Measurements from ENCODE around the gene ZNF679.
"Not testable (repeated sequence)": the region's sequence is repeated elsewhere in the genome, so short reads cannot be mapped to it uniquely, and the experiment has no call there.

The ZNF679 gene

GRCh38 chr7:64228174-64228573, at the start of gene ZNF679:
Gene ZNF679, plus strand, starts transcription at chr7:64228474. Its CDS starts 20,644 bp downstream, at chr7:64249118.
- H3K27ac ChIP-seq (ENCODE audit: low read depth, low read length); H3K36me3 ChIP-seq (ENCODE audit: control insufficient read depth, insufficient read depth, low read length); H3K4me1 ChIP-seq (ENCODE audit: control insufficient read depth, insufficient read depth, low read length); H3K9ac ChIP-seq (ENCODE audit: low read length); H3K4me3 ChIP-seq (ENCODE audit: low read length); H3K27me3 ChIP-seq (ENCODE audit: control insufficient read depth, insufficient read depth, low read length): not testable (repeated sequence)

GRCh38 chr7:64180989-64181388, 47.3 kb upstream of the ZNF679 start:
- Histone ChIP-seq H3K9ac (ENCODE audit: low read length) (no peak overlapping the region), H3K27ac (ENCODE audit: low read depth, low read length) (no peak overlapping the region), H3K36me3 (ENCODE audit: control insufficient read depth, insufficient read depth, low read length) (no peaks in the 10 kb centered on the region), H3K27me3 (ENCODE audit: control insufficient read depth, insufficient read depth, low read length) (no peaks in the 10 kb centered on the region), H3K4me3 (ENCODE audit: low read length) (no peak overlapping the region), H3K4me1 (ENCODE audit: control insufficient read depth, insufficient read depth, low read length) (no peaks in the 10 kb centered on the region)

- Histone ChIP-seq H3K27ac (ENCODE audit: low read depth, low read length) (no peak overlapping the region), H3K36me3 (ENCODE audit: control insufficient read depth, insufficient read depth, low read length) (no peaks in the 10 kb centered on the region), H3K4me3 (ENCODE audit: low read length) (no peak overlapping the region), H3K27me3 (ENCODE audit: control insufficient read depth, insufficient read depth, low read length) (no peaks in the 10 kb centered on the region), H3K4me1 (ENCODE audit: control insufficient read depth, insufficient read depth, low read length) (no peaks in the 10 kb centered on the region), H3K9ac (ENCODE audit: low read length) (no peak overlapping the region)
Measured at GRCh38 chr7:64181586-64181985, 46.7 kb upstream of the ZNF679 start.

GRCh38 chr7:64182036-64182790, 46.1 kb upstream of the ZNF679 start:
- H3K4me3 ChIP-seq (ENCODE audit: low read length): no peak overlapping the region
- H3K27me3 ChIP-seq (ENCODE audit: control insufficient read depth, insufficient read depth, low read length): no peaks in the 10 kb centered on the region

GRCh38 chr7:64183126-64183742, 45.0 kb upstream of the ZNF679 start:
- H3K27me3 ChIP-seq (ENCODE audit: control insufficient read depth, insufficient read depth, low read length): no peaks in the 10 kb centered on the region
- H3K27ac ChIP-seq (ENCODE audit: low read depth, low read length): no peak overlapping the region
- no peaks in the 10 kb centered on the region for H3K4me1 ChIP-seq (ENCODE audit: control insufficient read depth, insufficient read depth, low read length)

More at GRCh38 chr7:64182036-64182790, 46.1 kb upstream of the ZNF679 start:
- no peaks in the 10 kb centered on the region for H3K4me1 ChIP-seq (ENCODE audit: control insufficient read depth, insufficient read depth, low read length)
- H3K36me3 ChIP-seq (ENCODE audit: control insufficient read depth, insufficient read depth, low read length): no peaks in the 10 kb centered on the region
- no peak overlapping the region for H3K27ac ChIP-seq (ENCODE audit: low read depth, low read length)
- no peak overlapping the region for H3K9ac ChIP-seq (ENCODE audit: low read length)

GRCh38 chr7:64183827-64184372, 44.4 kb upstream of the ZNF679 start:
- H3K4me1 ChIP-seq (ENCODE audit: control insufficient read depth, insufficient read depth, low read length): no peaks in the 10 kb centered on the region
- H3K4me3 ChIP-seq (ENCODE audit: low read length): no peak overlapping the region

More at GRCh38 chr7:64183126-64183742, 45.0 kb upstream of the ZNF679 start:
- Histone ChIP-seq H3K4me3 (ENCODE audit: low read length) (no peak overlapping the region), H3K9ac (ENCODE audit: low read length) (no peak overlapping the region), H3K36me3 (ENCODE audit: control insufficient read depth, insufficient read depth, low read length) (no peaks in the 10 kb centered on the region)

GRCh38 chr7:64184376-64184775, 43.9 kb upstream of the ZNF679 start:
- H3K27ac ChIP-seq (ENCODE audit: low read depth, low read length): no peak overlapping the region
- no peak overlapping the region for H3K9ac ChIP-seq (ENCODE audit: low read length)

More at GRCh38 chr7:64183827-64184372, 44.4 kb upstream of the ZNF679 start:
- Histone ChIP-seq H3K27me3 (ENCODE audit: control insufficient read depth, insufficient read depth, low read length) (no peaks in the 10 kb centered on the region), H3K9ac (ENCODE audit: low read length) (no peak overlapping the region), H3K27ac (ENCODE audit: low read depth, low read length) (no peak overlapping the region), H3K36me3 (ENCODE audit: control insufficient read depth, insufficient read depth, low read length) (no peaks in the 10 kb centered on the region)

GRCh38 chr7:64187408-64187807, 40.9 kb upstream of the ZNF679 start:
- H3K4me1 ChIP-seq (ENCODE audit: control insufficient read depth, insufficient read depth, low read length): no peaks in the 10 kb centered on the region
- no peaks in the 10 kb centered on the region for H3K36me3 ChIP-seq (ENCODE audit: control insufficient read depth, insufficient read depth, low read length)
- H3K9ac ChIP-seq (ENCODE audit: low read length): no peak overlapping the region
- H3K27me3 ChIP-seq (ENCODE audit: control insufficient read depth, insufficient read depth, low read length): no peaks in the 10 kb centered on the region
- no peak overlapping the region for H3K4me3 ChIP-seq (ENCODE audit: low read length)
- H3K27ac ChIP-seq (ENCODE audit: low read depth, low read length): no peak overlapping the region

More at GRCh38 chr7:64184376-64184775, 43.9 kb upstream of the ZNF679 start:
- Histone ChIP-seq H3K27me3 (ENCODE audit: control insufficient read depth, insufficient read depth, low read length) (no peaks in the 10 kb centered on the region), H3K36me3 (ENCODE audit: control insufficient read depth, insufficient read depth, low read length) (no peaks in the 10 kb centered on the region), H3K4me1 (ENCODE audit: control insufficient read depth, insufficient read depth, low read length) (no peaks in the 10 kb centered on the region), H3K4me3 (ENCODE audit: low read length) (no peak overlapping the region)

- Histone ChIP-seq H3K4me1 (ENCODE audit: control insufficient read depth, insufficient read depth, low read length) (no peaks in the 10 kb centered on the region), H3K9ac (ENCODE audit: low read length) (no peak overlapping the region), H3K27me3 (ENCODE audit: control insufficient read depth, insufficient read depth, low read length) (no peaks in the 10 kb centered on the region), H3K4me3 (ENCODE audit: low read length) (no peak overlapping the region), H3K27ac (ENCODE audit: low read depth, low read length) (no peak overlapping the region), H3K36me3 (ENCODE audit: control insufficient read depth, insufficient read depth, low read length) (no peaks in the 10 kb centered on the region)
Measured at GRCh38 chr7:64192148-64192704, 36.0 kb upstream of the ZNF679 start.

GRCh38 chr7:64192775-64193174, 35.5 kb upstream of the ZNF679 start:
- Histone ChIP-seq H3K27ac (ENCODE audit: low read depth, low read length) (no peak overlapping the region), H3K4me1 (ENCODE audit: control insufficient read depth, insufficient read depth, low read length) (no peaks in the 10 kb centered on the region), H3K27me3 (ENCODE audit: control insufficient read depth, insufficient read depth, low read length) (no peaks in the 10 kb centered on the region), H3K36me3 (ENCODE audit: control insufficient read depth, insufficient read depth, low read length) (no peaks in the 10 kb centered on the region), H3K9ac (ENCODE audit: low read length) (no peak overlapping the region), H3K4me3 (ENCODE audit: low read length) (no peak overlapping the region)

- H3K4me1 ChIP-seq (ENCODE audit: control insufficient read depth, insufficient read depth, low read length): no peaks in the 10 kb centered on the region
- H3K27ac ChIP-seq (ENCODE audit: low read depth, low read length): no peak within 1 kb of the TSS
- no peak within 1 kb of the TSS for H3K9ac ChIP-seq (ENCODE audit: low read length)
- no peaks in the 10 kb centered on the region for H3K36me3 ChIP-seq (ENCODE audit: control insufficient read depth, insufficient read depth, low read length)
- no peak within 1 kb of the TSS for H3K4me3 ChIP-seq (ENCODE audit: low read length)
- no peaks in the 10 kb centered on the region for H3K27me3 ChIP-seq (ENCODE audit: control insufficient read depth, insufficient read depth, low read length)
Measured at GRCh38 chr7:64206903-64207302, 21.4 kb upstream of the ZNF679 start, which contains the start of gene ZNF735. Gene ZNF735, plus strand, starts transcription at chr7:64207203. Its CDS starts 0 bp downstream, at chr7:64207203.

GRCh38 chr7:64219710-64220298, 8.5 kb upstream of the ZNF679 start:
- not testable (repeated sequence) for H3K4me1 ChIP-seq (ENCODE audit: control insufficient read depth, insufficient read depth, low read length); H3K4me3 ChIP-seq (ENCODE audit: low read length); H3K27ac ChIP-seq (ENCODE audit: low read depth, low read length); H3K27me3 ChIP-seq (ENCODE audit: control insufficient read depth, insufficient read depth, low read length); H3K9ac ChIP-seq (ENCODE audit: low read length); H3K36me3 ChIP-seq (ENCODE audit: control insufficient read depth, insufficient read depth, low read length)

Measured in rectal smooth muscle tissue (tissue), 1 donor.